NCI-H82 treated with DMSO at 0.1 percent for 48 hours (cell line): Measurements from ENCODE around the gene GIPC2.
"Not testable (repeated sequence)": the region's sequence is repeated elsewhere in the genome, so short reads cannot be mapped to it uniquely, and the experiment has no call there.

ENCODE experiments used
- DNase-seq: peaks from one replicate; lab custom pipeline; 2025; ENCODE audit not compliant: unreplicated experiment; lab: John Stamatoyannopoulos, UW

Gene GIPC2

GRCh38 chr1:78045926-78046778 is at the start of gene GIPC2:
Gene GIPC2 (plus strand): TSS chr1:78045966. CDS start chr1:78046095, 129 bp downstream.
- no peak for DNase-seq

GRCh38 chr1:77996734-77997133 is 49.0 kb upstream of the GIPC2 start:
- no peak for DNase-seq

GRCh38 chr1:78000536-78000935 is 45.2 kb upstream of the GIPC2 start:
- DNase-seq = not testable (repeated sequence)

- no peak for DNase-seq
Observed at GRCh38 chr1:78003070-78003746, 42.6 kb upstream of the GIPC2 start.

- peak; percentile 65 for DNase-seq
Observed at GRCh38 chr1:78003882-78004718, 41.7 kb upstream of the GIPC2 start.

GRCh38 chr1:78004719-78005447 is 40.9 kb upstream of the GIPC2 start, which contains the start of gene DNAJB4:
Gene DNAJB4 (plus strand): TSS chr1:78004939. CDS start chr1:78005111, 172 bp downstream.
- DNase-seq = peak; percentile 93

GRCh38 chr1:78005448-78005722 is 40.4 kb upstream of the GIPC2 start:
- no peak for DNase-seq

- no peak for DNase-seq
Observed at GRCh38 chr1:78005755-78006154, 40.0 kb upstream of the GIPC2 start.

- DNase-seq = no peak
Observed at GRCh38 chr1:78006521-78006920, 39.2 kb upstream of the GIPC2 start.

- DNase-seq = no peak
Observed at GRCh38 chr1:78007677-78008341, 38.0 kb upstream of the GIPC2 start.

- no peak for DNase-seq
Observed at GRCh38 chr1:78009276-78009675, 36.5 kb upstream of the GIPC2 start.

- DNase-seq = no peak
Observed at GRCh38 chr1:78009836-78010235, 35.9 kb upstream of the GIPC2 start.

- DNase-seq = no peak
Observed at GRCh38 chr1:78011050-78011449, 34.7 kb upstream of the GIPC2 start.

- no peak for DNase-seq
Observed at GRCh38 chr1:78015148-78015547, 30.6 kb upstream of the GIPC2 start.

GRCh38 chr1:78019024-78019423 is 26.7 kb upstream of the GIPC2 start:
- DNase-seq = no peak

- DNase-seq = not testable (repeated sequence)
Observed at GRCh38 chr1:78021134-78021533, 24.6 kb upstream of the GIPC2 start.

- DNase-seq = no peak
Observed at GRCh38 chr1:78029793-78030192, 16.0 kb upstream of the GIPC2 start.

GRCh38 chr1:78032996-78033796 is 12.6 kb upstream of the GIPC2 start:
- DNase-seq = no peak

GRCh38 chr1:78033797-78034172 is 12.0 kb upstream of the GIPC2 start:
- no peak for DNase-seq

GRCh38 chr1:78035121-78035520 is 10.6 kb upstream of the GIPC2 start:
- no peak for DNase-seq
